Upper lobe of right lung (tissue), 1 donor: ENCODE measurements around the gene MISP. TPM values are rescaled to one million over a fixed set of nuclear protein-coding genes. Genes with fewer than 3 reads are reported as not detected.

Source experiments
- ATAC-seq: fragments of 200-7000 bp; cut with Tn5 transposase; one replicate; pipeline ENCODE4 v1.9.1; 2020; ENCODE audit warnings: mild to moderate bottlenecking, moderate library complexity
- DNase-seq: peaks from one replicate; pipeline ENCODE4 v3.0.0-alpha.2; 2020
- H3K27ac ChIP-seq: fragments of 200-600 bp; one replicate; pipeline ENCODE4 v1.8.0; 2022
- H3K27me3 ChIP-seq: fragments of 200-600 bp; one replicate; pipeline ENCODE4 v1.8.0; 2022; ENCODE audit warnings: mild to moderate bottlenecking
- H3K36me3 ChIP-seq: fragments of 200-600 bp; one replicate; pipeline ENCODE4 v1.8.0; 2022
- H3K4me1 ChIP-seq: fragments of 200-600 bp; one replicate; pipeline ENCODE4 v1.8.0; 2022
- H3K4me3 ChIP-seq: fragments of 200-600 bp; one replicate; pipeline ENCODE4 v1.8.0; 2022; ENCODE audit warnings: mild to moderate bottlenecking
- H3K9me3 ChIP-seq: fragments of 200-600 bp; one replicate; pipeline ENCODE4 v1.8.0; 2022
- intact Hi-C: fragments of 100-400 bp; cut with DNase I; formaldehyde crosslinking; loops from one replicate; pipeline ENCODE4 v1.11.0; 2022
- total RNA-seq: library from RNA; stranded (reverse); fragmentation: NEBNext Ultra II Directional; extraction: Animal tissue kit (Norgen Biotek cat#: 25700); gene quantifications from one replicate; pipeline ENCODE4 v1.2.1, GENCODE V29; 2021
- TF ChIP-seq, protein P1 (sequence below): fragments of 200-600 bp; IDR thresholded peaks from one replicate; pipeline ENCODE4 v1.8.0; 2022; ENCODE audit warnings: antibody characterized with exemption
- donor health status: DM: no; HTN: yes; CAD: no; lungs with severe emphysema.

The MISP gene
- total RNA-seq, 1 donor from 2014 or later, result 15.9 TPM

GRCh38 chr19:747432-748273, 3.3 kb upstream of the MISP start:
- Histone ChIP-seq H3K9me3 (peaks cover 6% of the 10 kb centered on the region), H3K4me1 (no peaks in the 10 kb centered on the region), H3K4me3 (no peak overlapping the region), H3K27me3 (no peaks in the 10 kb centered on the region), H3K27ac (no peak overlapping the region), H3K36me3 (no peaks in the 10 kb centered on the region)
- TF ChIP-seq, protein P1, sequence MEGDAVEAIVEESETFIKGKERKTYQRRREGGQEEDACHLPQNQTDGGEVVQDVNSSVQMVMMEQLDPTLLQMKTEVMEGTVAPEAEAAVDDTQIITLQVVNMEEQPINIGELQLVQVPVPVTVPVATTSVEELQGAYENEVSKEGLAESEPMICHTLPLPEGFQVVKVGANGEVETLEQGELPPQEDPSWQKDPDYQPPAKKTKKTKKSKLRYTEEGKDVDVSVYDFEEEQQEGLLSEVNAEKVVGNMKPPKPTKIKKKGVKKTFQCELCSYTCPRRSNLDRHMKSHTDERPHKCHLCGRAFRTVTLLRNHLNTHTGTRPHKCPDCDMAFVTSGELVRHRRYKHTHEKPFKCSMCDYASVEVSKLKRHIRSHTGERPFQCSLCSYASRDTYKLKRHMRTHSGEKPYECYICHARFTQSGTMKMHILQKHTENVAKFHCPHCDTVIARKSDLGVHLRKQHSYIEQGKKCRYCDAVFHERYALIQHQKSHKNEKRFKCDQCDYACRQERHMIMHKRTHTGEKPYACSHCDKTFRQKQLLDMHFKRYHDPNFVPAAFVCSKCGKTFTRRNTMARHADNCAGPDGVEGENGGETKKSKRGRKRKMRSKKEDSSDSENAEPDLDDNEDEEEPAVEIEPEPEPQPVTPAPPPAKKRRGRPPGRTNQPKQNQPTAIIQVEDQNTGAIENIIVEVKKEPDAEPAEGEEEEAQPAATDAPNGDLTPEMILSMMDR, result no peak
- intact Hi-C loops, result no loop called here
- ATAC-seq (no peak), DNase-seq (no peak)

GRCh38 chr19:748274-748598, 2.7 kb upstream of the MISP start:
- TF ChIP-seq, protein P1, result no peak
- no peaks in the 10 kb centered on the region for H3K36me3 ChIP-seq
- DNase-seq, result no peak
- H3K27me3 ChIP-seq, result no peaks in the 10 kb centered on the region
- H3K4me1 ChIP-seq, result no peaks in the 10 kb centered on the region
- peaks cover 6% of the 10 kb centered on the region for H3K9me3 ChIP-seq
- H3K4me3 ChIP-seq, result no peak overlapping the region
- no peak overlapping the region for H3K27ac ChIP-seq
- intact Hi-C loops, result no loop called here
- no peak for ATAC-seq

GRCh38 chr19:749811-750210, 1.1 kb upstream of the MISP start:
- TF ChIP-seq, protein P1, result no peak
- intact Hi-C loops, result no loop called here
- peaks cover 6% of the 10 kb centered on the region for H3K9me3 ChIP-seq
- H3K4me3 ChIP-seq, result no peak overlapping the region
- DNase-seq (no peak), ATAC-seq (no peak)
- peaks cover 4% of the 10 kb centered on the region for H3K4me1 ChIP-seq
- H3K27me3 ChIP-seq, result no peaks in the 10 kb centered on the region
- no peak overlapping the region for H3K27ac ChIP-seq
- H3K36me3 ChIP-seq, result no peaks in the 10 kb centered on the region

GRCh38 chr19:751501-752341, 809 bp downstream of the MISP start:
- ATAC-seq, result peak; percentile 50
- peaks cover 4% of the 10 kb centered on the region for H3K4me1 ChIP-seq
- intact Hi-C loops, result no loop called here
- TF ChIP-seq, protein P1, result no peak
- DNase-seq, result no peak
- no peaks in the 10 kb centered on the region for H3K27me3 ChIP-seq
- H3K9me3 ChIP-seq, result peaks cover 6% of the 10 kb centered on the region
- peak overlapping the region; percentile 31 for H3K4me3 ChIP-seq
- no peaks in the 10 kb centered on the region for H3K36me3 ChIP-seq
- H3K27ac ChIP-seq, result peak overlapping the region; percentile 68

DNA sequence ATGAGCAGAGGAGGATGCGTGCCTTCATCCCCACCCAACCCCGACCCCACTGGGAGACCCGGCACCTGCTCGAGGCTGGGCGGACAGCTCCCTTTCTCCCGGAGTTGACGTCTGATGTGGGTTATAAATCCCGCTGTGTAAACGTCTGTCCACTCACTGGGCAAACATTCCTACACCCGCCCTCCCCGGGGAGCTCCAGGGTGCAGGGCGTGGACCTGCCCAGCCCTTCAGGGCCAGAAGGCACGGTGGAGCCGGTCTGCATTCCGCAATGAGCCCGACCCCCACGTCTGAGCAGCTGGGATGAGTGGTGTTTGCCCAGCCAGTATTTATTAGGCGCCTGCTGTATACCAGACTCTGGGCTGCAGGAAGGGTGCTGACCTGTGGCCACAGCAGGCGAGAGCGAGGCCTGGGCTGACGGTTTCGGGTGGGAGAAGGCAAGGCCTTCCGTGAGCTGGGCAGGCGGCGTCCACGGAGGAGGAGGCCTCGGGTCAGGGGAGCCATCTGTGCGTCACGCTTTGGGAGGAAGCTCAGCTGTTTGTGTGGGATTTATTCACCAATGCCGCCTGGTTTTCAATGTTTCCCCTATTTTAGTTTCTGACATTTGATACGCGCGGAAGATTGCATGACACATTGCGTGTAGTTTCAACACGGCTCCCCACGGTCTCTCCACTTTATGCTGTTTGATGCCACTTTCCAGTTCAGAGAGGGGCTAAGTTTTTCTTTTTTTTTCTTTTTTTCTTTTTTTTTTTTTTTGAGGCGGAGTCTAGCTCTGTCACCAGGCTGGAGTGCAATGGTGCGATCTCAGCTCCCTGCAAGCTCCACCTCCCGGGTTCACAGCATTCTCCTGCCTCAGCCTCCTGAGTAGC, 2.0 kb downstream of the MISP start:
- Histone ChIP-seq H3K27ac (peak overlapping the region; percentile 65), H3K36me3 (no peaks in the 10 kb centered on the region), H3K4me1 (peaks cover 4% of the 10 kb centered on the region), H3K9me3 (peaks cover under 1% of the 10 kb centered on the region), H3K27me3 (no peaks in the 10 kb centered on the region), H3K4me3 (peak overlapping the region; percentile 3)
- intact Hi-C loops, result no loop called here
- TF ChIP-seq, protein P1, result no peak
- ATAC-seq (peak; percentile 81), DNase-seq (peak; percentile 86)
